ENCODE measurements around the gene FAM110A.

DNA sequence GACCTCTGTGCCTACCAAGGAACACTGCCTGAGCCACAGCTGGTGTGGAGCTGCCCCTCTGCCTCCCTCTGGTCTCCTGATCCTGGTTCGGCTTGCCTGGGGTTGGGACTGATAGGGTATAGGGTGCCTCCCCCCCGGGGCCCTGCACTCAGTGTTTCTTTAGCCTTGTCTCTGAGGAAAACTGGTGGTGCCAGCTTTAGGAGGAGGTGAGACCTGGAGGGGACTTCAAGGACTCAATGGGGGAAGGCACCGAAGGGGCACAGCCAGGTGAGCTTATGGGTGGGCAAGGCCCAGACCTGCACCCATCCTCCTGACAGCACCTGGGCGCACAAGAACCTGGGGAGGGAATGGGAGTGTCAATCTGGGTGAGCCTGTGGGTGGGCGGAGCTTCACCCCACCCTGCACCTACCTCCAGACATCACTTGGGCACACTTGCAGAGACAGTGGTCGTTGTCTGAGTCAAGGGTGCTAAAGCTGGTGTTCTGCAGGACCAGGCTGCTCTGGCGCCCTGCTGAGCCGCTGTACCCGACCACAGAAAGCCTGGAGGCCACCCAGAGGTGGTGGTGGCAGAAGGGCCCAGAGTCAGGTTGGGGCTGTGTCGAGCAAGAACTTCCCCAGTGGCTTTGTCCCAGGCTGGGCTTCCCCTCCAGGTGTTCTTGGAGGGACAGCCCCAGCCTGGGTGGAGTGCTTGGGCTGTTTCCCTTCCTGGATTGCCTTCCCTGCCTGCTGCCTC, 40.5 kb downstream of the FAM110A start:
- TF ChIP-seq, protein P1, sequence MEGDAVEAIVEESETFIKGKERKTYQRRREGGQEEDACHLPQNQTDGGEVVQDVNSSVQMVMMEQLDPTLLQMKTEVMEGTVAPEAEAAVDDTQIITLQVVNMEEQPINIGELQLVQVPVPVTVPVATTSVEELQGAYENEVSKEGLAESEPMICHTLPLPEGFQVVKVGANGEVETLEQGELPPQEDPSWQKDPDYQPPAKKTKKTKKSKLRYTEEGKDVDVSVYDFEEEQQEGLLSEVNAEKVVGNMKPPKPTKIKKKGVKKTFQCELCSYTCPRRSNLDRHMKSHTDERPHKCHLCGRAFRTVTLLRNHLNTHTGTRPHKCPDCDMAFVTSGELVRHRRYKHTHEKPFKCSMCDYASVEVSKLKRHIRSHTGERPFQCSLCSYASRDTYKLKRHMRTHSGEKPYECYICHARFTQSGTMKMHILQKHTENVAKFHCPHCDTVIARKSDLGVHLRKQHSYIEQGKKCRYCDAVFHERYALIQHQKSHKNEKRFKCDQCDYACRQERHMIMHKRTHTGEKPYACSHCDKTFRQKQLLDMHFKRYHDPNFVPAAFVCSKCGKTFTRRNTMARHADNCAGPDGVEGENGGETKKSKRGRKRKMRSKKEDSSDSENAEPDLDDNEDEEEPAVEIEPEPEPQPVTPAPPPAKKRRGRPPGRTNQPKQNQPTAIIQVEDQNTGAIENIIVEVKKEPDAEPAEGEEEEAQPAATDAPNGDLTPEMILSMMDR (IDR thresholded peaks at IDR 0.05; ENCODE audit: low read depth, low read length) = no peak
- TF ChIP-seq POLR2A (IDR thresholded peaks at IDR 0.05; ENCODE audit: extremely low read depth, insufficient read length) (no peak), MYC (IDR thresholded peaks at IDR 0.05; ENCODE audit: low read depth, low read length) (no peak)

Measured in NB4 (cell line).